K562 (cell line): ENCODE measurements around the gene THADA. TPM values are rescaled to one million over a fixed set of nuclear protein-coding genes. Genes with fewer than 3 reads are reported as not detected.
A peak's percentile ranks its signal among the peaks of the same experiment; 100 is the strongest.

Experiments
- CBX2 ChIP-seq: fragments of 200-600 bp; sonication (generic); IDR thresholded peaks from one replicate; pipeline ENCODE4 v1.6.1; 2012; ENCODE audit warnings: mild to moderate bottlenecking, low read length, inconsistent platforms; ENCODE audit not compliant: insufficient read depth, poor library complexity, severe bottlenecking
- ERF ChIP-seq: fragments of 450-650 bp; formaldehyde crosslinking; IDR thresholded peaks from 2 replicates; pipeline ENCODE4 v1.4.0; 2020; ENCODE audit warnings: mild to moderate bottlenecking, mixed read lengths
- GATAD2A ChIP-seq: fragments of 450-650 bp; IDR thresholded peaks from 2 replicates; pipeline ENCODE4 v1.6.1; 2017
- HDAC3 ChIP-seq: fragments of 450-650 bp; IDR thresholded peaks from 2 replicates; pipeline ENCODE4 v1.6.1; 2018; ENCODE audit warnings: borderline replicate concordance, mild to moderate bottlenecking, moderate library complexity; ENCODE audit not compliant: partially characterized antibody
- HDGF ChIP-seq: fragments of 450-650 bp; IDR thresholded peaks from 2 replicates; pipeline ENCODE4 v1.6.1; 2016
- JUND ChIP-seq, 2 experiments: IDR thresholded peaks; 2 replicates in 1 of 2; 3 replicates in 1 of 2; pipeline ENCODE4 v1.6.1; 2011; ENCODE audit warnings: borderline replicate concordance in 2 of 2, low read depth in 2 of 2, low read length in 2 of 2, improper control_type of control experiment in 1 of 2, missing biosample characterization in 1 of 2, missing genetic modification characterization in 1 of 2, missing genetic modification reagents in 1 of 2
- POLR3G ChIP-seq: IDR thresholded peaks from 2 replicates; pipeline ENCODE4 v1.6.1; 2011; ENCODE audit not compliant: insufficient read length, insufficient replicate concordance; ENCODE audit errors: extremely low read depth
- RERE ChIP-seq: sonication (generic); formaldehyde crosslinking; IDR thresholded peaks from 2 replicates; pipeline ENCODE4 v1.8.0; 2023; ENCODE audit warnings: missing genetic modification reagents, mild to moderate bottlenecking, borderline replicate concordance
- RFX1 ChIP-seq: fragments of 450-650 bp; IDR thresholded peaks from 2 replicates; pipeline ENCODE4 v1.6.1; 2016; ENCODE audit warnings: mild to moderate bottlenecking, moderate library complexity
- SMC3 ChIP-seq: conservative IDR thresholded peaks from 2 replicates; pipeline ENCODE4 v1.6.1; 2011; ENCODE audit warnings: low read depth, low read length, improper control_type of control experiment; ENCODE audit not compliant: insufficient read depth
- TAF1 ChIP-seq: IDR thresholded peaks from 2 replicates; pipeline ENCODE4 v1.6.1; 2011; ENCODE audit warnings: mild to moderate bottlenecking, low read length, moderate library complexity; ENCODE audit not compliant: insufficient read depth, control insufficient read depth, severe bottlenecking; ENCODE audit errors: extremely low read depth
- U2AF1 ChIP-seq: fragments of 200-400 bp; formaldehyde crosslinking; optimal IDR thresholded peaks from 2 replicates; pipeline ENCODE3; 2017; ENCODE audit warnings: mild to moderate bottlenecking, low read depth, low read length, moderate library complexity
- XRCC3 ChIP-seq: fragments of 450-650 bp; IDR thresholded peaks from 2 replicates; pipeline ENCODE4 v1.6.1; 2017; ENCODE audit warnings: mild to moderate bottlenecking, moderate library complexity
- ZBTB1 ChIP-seq: sonication (generic); formaldehyde crosslinking; IDR thresholded peaks from 2 replicates; pipeline ENCODE4 v1.8.1; 2023; ENCODE audit warnings: missing genetic modification reagents, low read depth, mild to moderate bottlenecking, borderline replicate concordance
- ZNF511 ChIP-seq: sonication (generic); formaldehyde crosslinking; IDR thresholded peaks from 2 replicates; pipeline ENCODE4 v1.8.0; 2022; ENCODE audit warnings: mild to moderate bottlenecking, missing genetic modification reagents
- ZNF561 ChIP-seq: fragments of 450-650 bp; formaldehyde crosslinking; conservative IDR thresholded peaks from 2 replicates; pipeline ENCODE4 v1.4.0; 2020; ENCODE audit warnings: mild to moderate bottlenecking, moderate library complexity
- polyA plus RNA-seq, 8 experiments: library from polyadenylated mRNA; depleted of rRNA in 4 of 8; stranded (reverse) in 5 of 8; unstranded in 3 of 8; fragments of >200 nt; fragmentation: Nextera tagmentation in 2 of 8; fragmentation: Illumina TruSeq in 1 of 8; extraction: Ambion mirVana in 2 of 8; extraction: Trizol in 1 of 8; gene quantifications; 2 replicates each; pipeline versions ENCODE4 v1.2.1 to v1.2.3, GENCODE V29; 2011 to 2014; ENCODE audit warnings: inconsistent platforms in 1 of 8, missing spikeins in 1 of 8
- total RNA-seq, 7 experiments: library from RNA; depleted of rRNA in 6 of 7; stranded (reverse); fragments of >200 nt in 6 of 7; fragmentation: Illumina TruSeq in 2 of 7; extraction: Trizol in 2 of 7; gene quantifications; 2 replicates each; pipeline versions ENCODE4 v1.2.1 to v1.2.3, GENCODE V29; 2011 to 2021; ENCODE audit warnings: low replicate concordance in 1 of 7
- TF ChIP-seq, protein P1 (sequence below), 2 experiments: fragments of 450-650 bp in 1 of 2; sonication (generic) in 1 of 2; formaldehyde crosslinking; conservative IDR thresholded peaks; 2 replicates each; pipeline versions ENCODE4 v1.4.0 to v1.8.1; 2020 to 2022; ENCODE audit warnings: mild to moderate bottlenecking in 1 of 2, missing genetic modification reagents in 1 of 2
- TF ChIP-seq, protein P2 (sequence below): fragments of 450-650 bp; IDR thresholded peaks from 2 replicates; pipeline ENCODE4 v1.6.1; 2016
- TF ChIP-seq, protein P3 (sequence below): fragments of 450-650 bp; IDR thresholded peaks from 2 replicates; pipeline ENCODE4 v1.6.1; 2017; ENCODE audit warnings: mild to moderate bottlenecking, moderate library complexity

THADA gene
- total and polyA plus RNA-seq, 9 of the 15 experiments (the other 6 are each of a cell fraction or from before 2014, with no cell fraction given) = 17.8 to 34.7 (median 31.9) TPM

- TF ChIP-seq RERE (CRISPR knock-in tag) (no peak), GATAD2A (0 out of 2 replicates have a peak, but pooled peaks have one; percentile 26), HDAC3 (no peak), XRCC3 (no peak), POLR3G (no peak), ZBTB1 (no peak), ZNF561 (CRISPR knock-in tag) (no peak), ERF (CRISPR knock-in tag) (0 out of 2 replicates have a peak, but pooled peaks have one; percentile 32), CBX2 (no peak), RFX1 (no peak), SMC3 (0 out of 2 replicates have a peak, but pooled peaks have one; percentile 7), TAF1 (peak; percentile 29), ZNF511 (no peak), U2AF1 (no peak), HDGF (no peak), JUND (IDR thresholded peaks at IDR 0.05; ENCODE audit: borderline replicate concordance, low read depth, low read length) (0 out of 2 replicates have a peak, but pooled peaks have one; percentile 17), JUND (tag; IDR thresholded peaks at IDR 0.05; ENCODE audit: borderline replicate concordance, low read depth, low read length) (no peak; the same call in 2 of the 3 replicates)
- TF ChIP-seq, protein P1, sequence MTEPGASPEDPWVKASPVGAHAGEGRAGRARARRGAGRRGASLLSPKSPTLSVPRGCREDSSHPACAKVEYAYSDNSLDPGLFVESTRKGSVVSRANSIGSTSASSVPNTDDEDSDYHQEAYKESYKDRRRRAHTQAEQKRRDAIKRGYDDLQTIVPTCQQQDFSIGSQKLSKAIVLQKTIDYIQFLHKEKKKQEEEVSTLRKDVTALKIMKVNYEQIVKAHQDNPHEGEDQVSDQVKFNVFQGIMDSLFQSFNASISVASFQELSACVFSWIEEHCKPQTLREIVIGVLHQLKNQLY (CRISPR knock-in tag; conservative IDR thresholded peaks at IDR 0.05) = no peak
- TF ChIP-seq, protein P2, sequence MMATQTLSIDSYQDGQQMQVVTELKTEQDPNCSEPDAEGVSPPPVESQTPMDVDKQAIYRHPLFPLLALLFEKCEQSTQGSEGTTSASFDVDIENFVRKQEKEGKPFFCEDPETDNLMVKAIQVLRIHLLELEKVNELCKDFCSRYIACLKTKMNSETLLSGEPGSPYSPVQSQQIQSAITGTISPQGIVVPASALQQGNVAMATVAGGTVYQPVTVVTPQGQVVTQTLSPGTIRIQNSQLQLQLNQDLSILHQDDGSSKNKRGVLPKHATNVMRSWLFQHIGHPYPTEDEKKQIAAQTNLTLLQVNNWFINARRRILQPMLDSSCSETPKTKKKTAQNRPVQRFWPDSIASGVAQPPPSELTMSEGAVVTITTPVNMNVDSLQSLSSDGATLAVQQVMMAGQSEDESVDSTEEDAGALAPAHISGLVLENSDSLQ = peak; percentile 94
- TF ChIP-seq, protein P3, sequence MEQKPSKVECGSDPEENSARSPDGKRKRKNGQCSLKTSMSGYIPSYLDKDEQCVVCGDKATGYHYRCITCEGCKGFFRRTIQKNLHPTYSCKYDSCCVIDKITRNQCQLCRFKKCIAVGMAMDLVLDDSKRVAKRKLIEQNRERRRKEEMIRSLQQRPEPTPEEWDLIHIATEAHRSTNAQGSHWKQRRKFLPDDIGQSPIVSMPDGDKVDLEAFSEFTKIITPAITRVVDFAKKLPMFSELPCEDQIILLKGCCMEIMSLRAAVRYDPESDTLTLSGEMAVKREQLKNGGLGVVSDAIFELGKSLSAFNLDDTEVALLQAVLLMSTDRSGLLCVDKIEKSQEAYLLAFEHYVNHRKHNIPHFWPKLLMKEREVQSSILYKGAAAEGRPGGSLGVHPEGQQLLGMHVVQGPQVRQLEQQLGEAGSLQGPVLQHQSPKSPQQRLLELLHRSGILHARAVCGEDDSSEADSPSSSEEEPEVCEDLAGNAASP = no peak
Measured at GRCh38 chr2:43224131-43224570, 371.7 kb downstream of the THADA start (continued).
